Hepatocyte (in vitro differentiated cells): Measurements from ENCODE around the gene IGLL5. TPM values are rescaled to one million over a fixed set of nuclear protein-coding genes. Genes with fewer than 3 reads are reported as not detected.
"Not testable (repeated sequence)": the region's sequence is repeated elsewhere in the genome, so short reads cannot be mapped to it uniquely, and the experiment has no call there.

Experiments
- DNase-seq: peaks from one replicate; pipeline ENCODE4 v3.0.0-alpha.2; 2016; ENCODE audit warnings: low spot score
- H2AFZ ChIP-seq: fragments of 200-600 bp; sonication (generic); 2 replicates; pipeline ENCODE4 v1.6.0; 2016; ENCODE audit warnings: antibody characterized with exemption, mild to moderate bottlenecking
- H3K27ac ChIP-seq: fragments of 200-600 bp; sonication (generic); 2 replicates; pipeline ENCODE4 v1.5.1; 2016; ENCODE audit warnings: mild to moderate bottlenecking
- H3K27me3 ChIP-seq: fragments of 200-600 bp; sonication (generic); 2 replicates; pipeline ENCODE4 v1.6.1; 2016
- H3K36me3 ChIP-seq: fragments of 200-600 bp; sonication (generic); replicated peaks from 2 replicates; pipeline ENCODE4 v1.5.1; 2016; ENCODE audit warnings: low read depth; ENCODE audit not compliant: insufficient read depth
- H3K4me1 ChIP-seq: fragments of 200-600 bp; sonication (generic); 2 replicates; pipeline ENCODE4 v1.5.1; 2016; ENCODE audit warnings: mild to moderate bottlenecking, moderate library complexity; ENCODE audit not compliant: insufficient read depth
- H3K4me2 ChIP-seq: fragments of 200-600 bp; sonication (generic); 2 replicates; pipeline ENCODE4 v1.6.0; 2016
- H3K4me3 ChIP-seq: fragments of 200-600 bp; sonication (generic); 2 replicates; pipeline ENCODE4 v1.5.1; 2016; ENCODE audit warnings: mild to moderate bottlenecking
- H3K79me2 ChIP-seq: fragments of 200-600 bp; sonication (generic); 2 replicates; pipeline ENCODE4 v1.6.0; 2017; ENCODE audit warnings: mild to moderate bottlenecking
- H3K9me2 ChIP-seq: fragments of 200-600 bp; sonication (generic); replicated peaks from 2 replicates; pipeline ENCODE4 v1.6.0; 2017; ENCODE audit warnings: mild to moderate bottlenecking; ENCODE audit not compliant: insufficient read depth
- H3K9me3 ChIP-seq: fragments of 200-600 bp; sonication (generic); 2 replicates; pipeline ENCODE4 v1.5.1; 2016; ENCODE audit warnings: low read depth, mild to moderate bottlenecking
- H4K20me1 ChIP-seq: fragments of 200-600 bp; sonication (generic); 2 replicates; pipeline ENCODE4 v1.6.0; 2016; ENCODE audit warnings: mild to moderate bottlenecking; ENCODE audit not compliant: insufficient read depth, poor library complexity, severe bottlenecking
- CTCF ChIP-seq: fragments of 200-600 bp; sonication (generic); IDR thresholded peaks from 2 replicates; pipeline ENCODE4 v1.5.1; 2016; ENCODE audit warnings: antibody characterized with exemption, mild to moderate bottlenecking; ENCODE audit not compliant: poor library complexity
- EZH2 ChIP-seq: fragments of 200-600 bp; sonication (generic); IDR thresholded peaks from 2 replicates; pipeline ENCODE4 v1.6.1; 2016; ENCODE audit warnings: antibody characterized with exemption, mild to moderate bottlenecking, borderline replicate concordance
- EZH2phosphoT487 ChIP-seq: fragments of 200-600 bp; sonication (generic); IDR thresholded peaks from one replicate; pipeline ENCODE4 v1.6.1; 2018; ENCODE audit warnings: antibody characterized with exemption, mild to moderate bottlenecking, low read depth, moderate library complexity; ENCODE audit not compliant: unreplicated experiment, severe bottlenecking
- WGBS: methylation state at CpG from one replicate; pipeline ENCODE4 v1.1.6; 2016; ENCODE audit warnings: low lambda C conversion rate; ENCODE audit errors: missing lambda C conversion rate; 5-methylcytosine and 5-hydroxymethylcytosine counted together
- polyA plus RNA-seq: library from polyadenylated mRNA; unstranded; fragments of >200 nt; fragmentation: Nextera tagmentation; extraction: Ambion mirVana; gene quantifications from 2 replicates; pipeline ENCODE4 v1.2.1, GENCODE V29; 2016
- total RNA-seq: library from RNA; depleted of rRNA; stranded (reverse); fragments of >200 nt; gene quantifications from 2 replicates; pipeline ENCODE4 v1.2.3, GENCODE V29; 2014

IGLL5 gene
- total and polyA plus RNA-seq, 2 experiments from 2014 or later, result not detected

- H3K4me3 ChIP-seq, result no peak overlapping the region
- H3K27me3 ChIP-seq, result no peaks in the 10 kb centered on the region
- WGBS, result 89% methylated on average over 7 of the region's 7 CpGs
- no peak overlapping the region for H2AFZ ChIP-seq
- no peak for DNase-seq
- no peaks in the 10 kb centered on the region for H4K20me1 ChIP-seq
- no peak overlapping the region for H3K27ac ChIP-seq
- TF ChIP-seq CTCF, result no peak
- TF ChIP-seq EZH2, result no peak
- no peak for TF ChIP-seq EZH2phosphoT487
- H3K79me2 ChIP-seq, result no peaks in the 10 kb centered on the region
- no peak overlapping the region for H3K4me2 ChIP-seq
- no peaks in the 10 kb centered on the region for H3K9me3 ChIP-seq
- no peaks in the 10 kb centered on the region for H3K36me3 ChIP-seq
- no peaks in the 10 kb centered on the region for H3K9me2 ChIP-seq
- peaks cover 3% of the 10 kb centered on the region for H3K4me1 ChIP-seq
Measured at GRCh38 chr22:22920104-22920654, 32.6 kb downstream of the IGLL5 start.

- Histone ChIP-seq H3K36me3 (no peaks in the 10 kb centered on the region), H3K79me2 (no peaks in the 10 kb centered on the region), H3K27ac (no peak overlapping the region), H3K27me3 (no peaks in the 10 kb centered on the region), H3K9me2 (no peaks in the 10 kb centered on the region), H3K4me2 (no peak overlapping the region), H3K4me3 (no peak overlapping the region), H3K9me3 (no peaks in the 10 kb centered on the region), H2AFZ (no peak overlapping the region), H4K20me1 (no peaks in the 10 kb centered on the region), H3K4me1 (peaks cover 6% of the 10 kb centered on the region)
- 90% methylated on average over 13 of the region's 13 CpGs for WGBS
- TF ChIP-seq CTCF, result no peak
- no peak for TF ChIP-seq EZH2
- TF ChIP-seq EZH2phosphoT487, result no peak
- no peak for DNase-seq
Measured at GRCh38 chr22:22920910-22921550, 33.4 kb downstream of the IGLL5 start.

- Histone ChIP-seq H3K9me2 (no peaks in the 10 kb centered on the region), H3K4me3 (no peak overlapping the region), H3K36me3 (no peaks in the 10 kb centered on the region), H3K27me3 (no peaks in the 10 kb centered on the region), H3K4me2 (no peak overlapping the region), H3K4me1 (peaks cover 11% of the 10 kb centered on the region), H4K20me1 (no peaks in the 10 kb centered on the region), H3K79me2 (no peaks in the 10 kb centered on the region), H2AFZ (no peak overlapping the region), H3K9me3 (no peaks in the 10 kb centered on the region), H3K27ac (no peak overlapping the region)
- 87% methylated on average over 8 of the region's 8 CpGs for WGBS
- TF ChIP-seq CTCF (no peak), EZH2phosphoT487 (no peak), EZH2 (no peak)
- no peak for DNase-seq
Measured at GRCh38 chr22:22921575-22921974, 34.0 kb downstream of the IGLL5 start.

GRCh38 chr22:22922092-22922953 lies 34.7 kb downstream of the IGLL5 start:
- H3K4me3 ChIP-seq, H3K9me3 ChIP-seq, H3K4me2 ChIP-seq, H3K9me2 ChIP-seq, H3K27ac ChIP-seq, H3K79me2 ChIP-seq, H4K20me1 ChIP-seq, H3K36me3 ChIP-seq, H2AFZ ChIP-seq, H3K27me3 ChIP-seq, DNase-seq: not testable (repeated sequence)
- peaks cover 13% of the 10 kb centered on the region for H3K4me1 ChIP-seq
- WGBS, result 91% methylated on average over 14 of the region's 16 CpGs
